Glutamatergic neuron (in vitro differentiated cells): Measurements from ENCODE around the gene PPP1R14B. TPM values are rescaled to one million over a fixed set of nuclear protein-coding genes. Genes with fewer than 3 reads are reported as not detected.
A peak's percentile ranks its signal among the peaks of the same experiment; 100 is the strongest.

Source experiments
- DNase-seq: peaks from one replicate; pipeline ENCODE4 v3.0.0; 2022
- H3K27ac Mint-ChIP-seq: one replicate; pipeline ENCODE4 v1.8.0; 2020; ENCODE audit warnings: mild to moderate bottlenecking, mixed read lengths, inconsistent platforms; ENCODE audit not compliant: unreplicated experiment
- H3K27me3 Mint-ChIP-seq: one replicate; pipeline ENCODE4 v1.8.0; 2020; ENCODE audit warnings: mild to moderate bottlenecking, moderate library complexity, mixed read lengths, inconsistent platforms; ENCODE audit not compliant: unreplicated experiment
- H3K36me3 Mint-ChIP-seq: one replicate; pipeline ENCODE4 v1.8.0; 2020; ENCODE audit warnings: mild to moderate bottlenecking, mixed read lengths, inconsistent platforms; ENCODE audit not compliant: unreplicated experiment
- H3K4me1 Mint-ChIP-seq: one replicate; pipeline ENCODE4 v1.8.0; 2020; ENCODE audit warnings: mild to moderate bottlenecking, low read depth, mixed read lengths, inconsistent platforms; ENCODE audit not compliant: unreplicated experiment
- H3K4me3 Mint-ChIP-seq: one replicate; pipeline ENCODE4 v1.8.0; 2020; ENCODE audit warnings: mild to moderate bottlenecking, mixed read lengths, inconsistent platforms; ENCODE audit not compliant: unreplicated experiment
- H3K9me3 Mint-ChIP-seq: one replicate; pipeline ENCODE4 v1.8.0; 2020; ENCODE audit warnings: mild to moderate bottlenecking, moderate library complexity, mixed read lengths, inconsistent platforms; ENCODE audit not compliant: unreplicated experiment
- total RNA-seq: library from RNA; stranded (reverse); fragmentation: NEBNext Ultra II Directional; extraction: Animal tissue kit (Norgen Biotek cat#: 25700); gene quantifications from one replicate; pipeline ENCODE4 v1.2.1, GENCODE V29; 2021; ENCODE audit not compliant: unreplicated experiment
- TF ChIP-seq, protein P1 (sequence below): fragments of 200-600 bp; sonication (generic); IDR thresholded peaks from one replicate; pipeline ENCODE4 v1.5.0; 2021; ENCODE audit not compliant: partially characterized antibody, unreplicated experiment

The PPP1R14B gene
- total RNA-seq, 1 donor from 2014 or later: 348 TPM

DNA sequence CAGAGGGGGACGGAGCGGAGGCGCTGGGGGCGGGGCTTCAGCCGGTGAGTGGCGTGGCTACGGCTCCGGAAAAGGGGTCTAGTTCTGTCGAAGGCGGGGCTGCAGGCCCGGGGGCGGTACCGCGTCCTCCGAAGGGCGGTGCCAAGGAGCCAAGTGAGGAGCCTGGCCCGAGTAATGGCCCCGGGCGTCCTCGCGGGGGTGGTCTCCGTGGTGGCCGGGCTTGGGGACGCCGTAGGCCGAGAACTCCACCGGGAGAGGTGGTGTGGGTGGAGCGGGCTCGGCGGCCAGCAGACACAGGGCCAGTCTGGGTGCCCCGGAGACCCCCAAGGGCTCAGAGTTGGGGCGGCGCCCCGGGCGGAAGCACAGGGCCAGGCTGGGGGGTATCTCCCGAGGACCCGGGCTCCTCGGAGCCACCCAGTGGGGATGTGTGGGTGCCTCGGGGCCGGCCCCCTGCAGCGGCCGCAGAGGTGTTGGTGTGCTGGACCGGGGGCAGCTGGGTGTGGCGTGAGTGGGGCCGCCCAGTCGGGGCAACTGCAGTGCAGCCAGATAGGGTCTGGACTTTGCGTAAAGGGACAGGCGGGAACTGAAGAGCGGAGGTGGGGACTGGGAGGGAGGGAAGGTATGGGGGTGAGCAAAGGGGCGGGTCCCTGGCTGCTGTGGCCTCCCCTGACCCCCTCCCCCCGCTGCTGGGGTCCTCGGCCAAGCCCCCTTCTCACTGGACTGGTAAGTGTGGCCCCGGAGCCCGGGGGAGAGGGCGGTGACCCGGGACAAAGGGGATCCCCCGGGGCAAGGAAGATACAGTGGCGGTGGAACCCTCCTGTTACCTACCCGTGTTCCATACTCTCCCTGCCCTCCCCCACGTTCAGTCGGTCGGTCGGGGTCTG is 5.0 kb downstream of the PPP1R14B start:
- peaks cover 10% of the 10 kb centered on the region for H3K9me3 Mint-ChIP-seq
- peak; percentile 58 for DNase-seq
- peaks cover 7% of the 10 kb centered on the region for H3K27me3 Mint-ChIP-seq
- H3K4me3 Mint-ChIP-seq: peak overlapping the region; percentile 94
- H3K27ac Mint-ChIP-seq: peak overlapping the region; percentile 86
- TF ChIP-seq, protein P1, sequence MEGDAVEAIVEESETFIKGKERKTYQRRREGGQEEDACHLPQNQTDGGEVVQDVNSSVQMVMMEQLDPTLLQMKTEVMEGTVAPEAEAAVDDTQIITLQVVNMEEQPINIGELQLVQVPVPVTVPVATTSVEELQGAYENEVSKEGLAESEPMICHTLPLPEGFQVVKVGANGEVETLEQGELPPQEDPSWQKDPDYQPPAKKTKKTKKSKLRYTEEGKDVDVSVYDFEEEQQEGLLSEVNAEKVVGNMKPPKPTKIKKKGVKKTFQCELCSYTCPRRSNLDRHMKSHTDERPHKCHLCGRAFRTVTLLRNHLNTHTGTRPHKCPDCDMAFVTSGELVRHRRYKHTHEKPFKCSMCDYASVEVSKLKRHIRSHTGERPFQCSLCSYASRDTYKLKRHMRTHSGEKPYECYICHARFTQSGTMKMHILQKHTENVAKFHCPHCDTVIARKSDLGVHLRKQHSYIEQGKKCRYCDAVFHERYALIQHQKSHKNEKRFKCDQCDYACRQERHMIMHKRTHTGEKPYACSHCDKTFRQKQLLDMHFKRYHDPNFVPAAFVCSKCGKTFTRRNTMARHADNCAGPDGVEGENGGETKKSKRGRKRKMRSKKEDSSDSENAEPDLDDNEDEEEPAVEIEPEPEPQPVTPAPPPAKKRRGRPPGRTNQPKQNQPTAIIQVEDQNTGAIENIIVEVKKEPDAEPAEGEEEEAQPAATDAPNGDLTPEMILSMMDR: no peak
- H3K4me1 Mint-ChIP-seq: peaks cover 1% of the 10 kb centered on the region
- no peaks in the 10 kb centered on the region for H3K36me3 Mint-ChIP-seq

- H3K9me3 Mint-ChIP-seq: peaks cover 10% of the 10 kb centered on the region
- peaks cover 7% of the 10 kb centered on the region for H3K27me3 Mint-ChIP-seq
- peak overlapping the region; percentile 94 for H3K4me3 Mint-ChIP-seq
- peak; percentile 100 for DNase-seq
- H3K4me1 Mint-ChIP-seq: peaks cover 1% of the 10 kb centered on the region
- H3K36me3 Mint-ChIP-seq: no peaks in the 10 kb centered on the region
- H3K27ac Mint-ChIP-seq: peak overlapping the region; percentile 86
- TF ChIP-seq, protein P1: no peak
Measured at GRCh38 chr11:64241241-64241490, 5.6 kb downstream of the PPP1R14B start.

GRCh38 chr11:64240435-64241240 is 6.1 kb downstream of the PPP1R14B start, which contains the start of gene FKBP2:
Gene FKBP2 (plus strand): TSS chr11:64241095. CDS start chr11:64242388, 1,293 bp downstream.
- Mint-ChIP-seq H3K4me3 (peak within 1 kb of the TSS; percentile 94), H3K27ac (peak within 1 kb of the TSS; percentile 86), H3K27me3 (peaks cover 8% of the 10 kb centered on the region), H3K9me3 (peaks cover 10% of the 10 kb centered on the region), H3K36me3 (no peaks in the 10 kb centered on the region), H3K4me1 (peaks cover 1% of the 10 kb centered on the region)
- peak; percentile 97 for DNase-seq
- TF ChIP-seq, protein P1: no peak

DNA sequence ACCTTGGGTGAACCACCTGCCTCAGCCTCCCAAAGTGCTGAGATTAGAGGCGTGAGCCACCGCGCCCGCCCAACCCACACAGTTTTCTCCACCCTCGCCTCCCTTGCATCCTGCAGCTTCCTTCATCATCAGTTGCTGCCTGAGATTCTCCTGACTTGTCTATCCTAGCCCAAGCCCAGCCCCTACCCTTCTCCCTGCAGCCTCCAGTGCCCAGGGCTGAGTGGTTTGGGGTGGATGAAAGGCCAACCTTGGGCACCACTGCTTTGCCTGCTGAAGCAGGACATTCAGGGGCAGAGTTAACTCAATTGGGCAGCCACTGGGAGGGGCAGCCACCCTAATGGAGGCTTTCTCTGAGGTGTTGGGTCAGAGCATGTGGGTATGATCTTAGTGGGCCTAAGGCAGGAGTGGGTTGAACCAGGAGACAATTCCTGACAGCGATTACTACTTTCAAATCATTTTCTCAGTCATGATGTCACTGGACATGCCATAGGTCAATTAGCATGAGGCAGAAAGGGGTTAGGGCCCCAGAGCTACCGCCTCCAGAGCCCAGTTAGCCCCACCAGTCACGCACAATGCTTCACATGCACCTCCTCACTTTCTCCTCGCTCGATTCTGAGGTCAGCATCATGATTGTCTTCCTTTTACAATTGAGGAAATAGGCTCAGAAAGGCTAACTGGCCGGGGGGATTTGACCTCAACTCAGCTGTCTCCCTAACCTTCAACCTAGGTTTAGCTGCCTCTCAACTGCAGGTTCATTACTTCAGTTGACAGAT is 6.9 kb downstream of the PPP1R14B start:
- TF ChIP-seq, protein P1: no peak
- no peak for DNase-seq
- Mint-ChIP-seq H3K27ac (peak overlapping the region; percentile 86), H3K27me3 (peaks cover 14% of the 10 kb centered on the region), H3K9me3 (peaks cover 11% of the 10 kb centered on the region), H3K4me3 (peak overlapping the region; percentile 94), H3K4me1 (peaks cover 1% of the 10 kb centered on the region), H3K36me3 (no peaks in the 10 kb centered on the region)
